Measurements from ENCODE around the gene LRP10.

DNA sequence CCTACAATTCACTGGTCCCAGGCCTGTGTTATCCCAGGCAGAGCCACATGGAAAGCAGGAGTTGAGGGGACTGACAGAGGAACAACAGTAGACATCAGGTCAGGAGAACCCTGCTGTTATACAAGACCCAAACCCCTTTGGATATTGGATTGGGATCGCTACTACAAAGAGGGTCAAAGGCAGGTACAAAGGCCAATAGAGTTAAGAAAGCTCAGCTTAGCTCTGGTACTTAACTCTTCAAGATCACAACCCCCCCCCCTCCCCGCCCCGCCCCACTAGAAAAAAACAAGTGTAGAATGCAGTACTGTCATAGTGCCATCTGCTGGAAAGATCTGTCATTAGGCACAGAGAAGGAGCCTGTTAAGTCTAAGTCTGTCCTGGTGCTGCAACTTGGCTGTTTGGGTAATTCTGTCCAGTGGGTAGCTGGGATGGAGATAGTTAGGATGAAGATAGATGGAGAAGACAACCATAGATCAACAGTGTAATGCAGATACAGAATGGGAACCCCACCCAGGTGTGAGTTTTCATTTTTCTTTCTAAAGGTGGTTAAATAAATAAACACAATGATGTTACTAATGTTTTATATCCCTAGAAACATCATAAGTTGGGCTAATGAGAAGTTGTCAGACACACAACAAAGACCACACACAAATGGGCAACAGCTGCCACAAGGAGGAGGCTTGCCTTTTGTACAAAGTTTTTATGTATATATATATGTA is 28.7 kb downstream of the LRP10 start:
- peak; percentile 74 for TF ChIP-seq CTCF (conservative IDR thresholded peaks at IDR 0.05; ENCODE audit: low read depth, low read length)
- TF ChIP-seq BHLHE40 (IDR thresholded peaks at IDR 0.05; ENCODE audit: low read depth, low read length), result no peak
- TF ChIP-seq POLR2A (IDR thresholded peaks at IDR 0.05; ENCODE audit: low read depth, low read length), result no peak
- TF ChIP-seq, protein P1, sequence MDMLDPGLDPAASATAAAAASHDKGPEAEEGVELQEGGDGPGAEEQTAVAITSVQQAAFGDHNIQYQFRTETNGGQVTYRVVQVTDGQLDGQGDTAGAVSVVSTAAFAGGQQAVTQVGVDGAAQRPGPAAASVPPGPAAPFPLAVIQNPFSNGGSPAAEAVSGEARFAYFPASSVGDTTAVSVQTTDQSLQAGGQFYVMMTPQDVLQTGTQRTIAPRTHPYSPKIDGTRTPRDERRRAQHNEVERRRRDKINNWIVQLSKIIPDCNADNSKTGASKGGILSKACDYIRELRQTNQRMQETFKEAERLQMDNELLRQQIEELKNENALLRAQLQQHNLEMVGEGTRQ (IDR thresholded peaks at IDR 0.05; ENCODE audit: low read depth, low read length), result no peak
- peak; percentile 71 for TF ChIP-seq RAD21 (IDR thresholded peaks at IDR 0.05; ENCODE audit: low read length)
- no peak for TF ChIP-seq CEBPB (IDR thresholded peaks at IDR 0.05; ENCODE audit: low read depth, low read length)
